Stimulated activated CD8-positive, alpha-beta memory T cell treated with anti-CD3 and anti-CD28 coated beads, Interleukin-15, amount 100 ng/mL, for 1 hour (primary cell): ENCODE measurements around the gene THAP11.
A peak's percentile ranks its signal among the peaks of the same experiment; 100 is the strongest.
"Not testable (repeated sequence)": the region's sequence is repeated elsewhere in the genome, so short reads cannot be mapped to it uniquely, and the experiment has no call there.

Experiments
- DNase-seq: peaks from one replicate; pipeline ENCODE4 v3.0.0-alpha.2; 2020; ENCODE audit warnings: low read depth

THAP11 gene

DNA sequence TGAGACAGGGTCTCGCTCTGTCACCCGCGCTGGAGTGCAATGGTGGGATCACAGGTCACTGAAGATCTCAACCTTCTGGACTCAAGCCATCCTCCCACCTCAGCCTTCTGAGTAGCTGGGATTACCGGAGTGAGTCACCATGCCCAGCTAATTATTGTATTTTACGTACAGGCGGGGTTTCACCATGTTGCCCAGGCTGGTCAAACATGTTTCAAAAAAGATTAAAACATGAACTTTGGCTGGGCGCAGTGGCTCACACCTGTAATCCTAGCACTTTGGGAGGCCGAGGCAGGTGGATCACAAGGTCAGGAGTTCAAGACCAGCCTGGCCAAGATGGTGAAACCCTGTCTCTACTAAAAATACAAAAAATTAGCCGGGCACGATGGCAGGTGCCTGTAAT is 4.9 kb upstream of the THAP11 start:
- not testable (repeated sequence) for DNase-seq

DNA sequence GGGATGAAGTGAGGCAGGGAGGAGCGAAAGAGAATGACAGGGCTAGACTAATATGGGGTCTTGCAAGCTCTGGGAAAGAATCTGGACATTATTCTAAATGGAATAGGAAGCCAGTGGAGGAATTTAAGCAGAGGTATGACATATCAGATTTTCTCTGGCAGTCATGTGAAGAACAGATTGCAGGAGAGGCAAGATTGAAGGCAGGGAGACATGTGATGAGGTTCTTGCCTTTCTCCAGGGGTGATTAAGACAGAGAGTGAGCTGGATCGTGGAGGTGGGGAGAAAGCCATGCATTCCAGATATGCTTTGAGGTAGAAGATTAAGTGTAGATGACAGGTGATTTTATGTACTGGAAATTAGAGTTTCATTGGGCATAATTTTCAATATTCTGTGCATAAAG is 4.3 kb upstream of the THAP11 start:
- no peak for DNase-seq

DNA sequence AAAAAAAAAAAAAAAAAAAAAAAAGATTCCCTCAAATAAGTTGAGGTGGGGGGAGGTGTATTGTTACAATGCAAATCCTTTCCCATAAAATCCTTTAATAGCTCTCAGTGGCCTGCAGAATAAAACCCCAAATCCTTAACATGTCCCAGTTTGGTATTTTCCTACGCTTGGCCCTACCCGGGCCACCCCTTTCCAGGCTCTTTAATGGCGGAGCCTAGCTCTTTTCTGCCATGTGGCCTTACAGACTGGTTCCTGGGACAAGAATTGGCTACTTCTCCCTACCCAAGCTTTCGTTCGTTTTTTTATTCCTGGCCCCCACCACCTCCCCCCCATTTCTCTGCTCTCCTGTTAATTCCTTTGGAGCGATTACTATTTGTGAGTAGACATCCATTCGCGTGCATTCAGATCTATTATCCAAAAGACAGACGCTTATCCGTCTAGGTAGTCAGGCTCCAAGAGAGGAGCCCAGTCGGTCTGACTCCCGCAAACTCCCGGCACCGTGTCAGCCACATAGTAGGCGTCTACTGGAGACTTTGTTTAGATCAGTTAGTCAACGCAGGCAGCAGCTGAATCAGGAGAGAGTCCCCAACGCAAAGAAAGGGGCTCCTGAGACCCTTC is 813 bp upstream of the THAP11 start:
- DNase-seq = no peak

DNA sequence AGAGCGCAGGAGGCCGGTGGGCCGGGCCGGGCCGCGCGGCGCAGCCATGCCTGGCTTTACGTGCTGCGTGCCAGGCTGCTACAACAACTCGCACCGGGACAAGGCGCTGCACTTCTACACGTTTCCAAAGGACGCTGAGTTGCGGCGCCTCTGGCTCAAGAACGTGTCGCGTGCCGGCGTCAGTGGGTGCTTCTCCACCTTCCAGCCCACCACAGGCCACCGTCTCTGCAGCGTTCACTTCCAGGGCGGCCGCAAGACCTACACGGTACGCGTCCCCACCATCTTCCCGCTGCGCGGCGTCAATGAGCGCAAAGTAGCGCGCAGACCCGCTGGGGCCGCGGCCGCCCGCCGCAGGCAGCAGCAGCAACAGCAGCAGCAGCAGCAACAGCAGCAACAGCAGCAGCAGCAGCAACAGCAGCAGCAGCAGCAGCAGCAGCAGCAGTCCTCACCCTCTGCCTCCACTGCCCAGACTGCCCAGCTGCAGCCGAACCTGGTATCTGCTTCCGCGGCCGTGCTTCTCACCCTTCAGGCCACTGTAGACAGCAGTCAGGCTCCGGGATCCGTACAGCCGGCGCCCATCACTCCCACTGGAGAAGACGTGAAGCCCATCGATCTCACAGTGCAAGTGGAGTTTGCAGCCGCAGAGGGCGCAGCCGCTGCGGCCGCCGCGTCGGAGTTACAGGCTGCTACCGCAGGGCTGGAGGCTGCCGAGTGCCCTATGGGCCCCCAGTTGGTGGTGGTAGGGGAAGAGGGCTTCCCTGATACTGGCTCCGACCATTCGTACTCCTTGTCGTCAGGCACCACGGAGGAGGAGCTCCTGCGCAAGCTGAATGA is 606 bp downstream of the THAP11 start:
- no peak for DNase-seq

DNA sequence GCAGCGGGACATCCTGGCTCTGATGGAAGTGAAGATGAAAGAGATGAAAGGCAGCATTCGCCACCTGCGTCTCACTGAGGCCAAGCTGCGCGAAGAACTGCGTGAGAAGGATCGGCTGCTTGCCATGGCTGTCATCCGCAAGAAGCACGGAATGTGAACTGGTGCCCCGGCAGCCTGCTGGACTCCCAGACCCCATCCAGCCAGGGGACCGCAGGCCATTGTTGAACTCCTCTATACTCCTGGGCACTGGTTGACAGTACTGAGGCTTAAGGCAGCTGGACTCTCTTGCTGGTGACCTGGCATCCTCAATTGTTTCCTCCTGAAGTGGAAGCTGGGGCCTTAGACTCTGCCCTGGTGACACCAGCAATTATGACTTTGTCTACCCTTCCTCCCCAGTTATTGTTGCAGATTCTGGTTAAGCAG is 1.2 kb downstream of the THAP11 start:
- DNase-seq = no peak

DNA sequence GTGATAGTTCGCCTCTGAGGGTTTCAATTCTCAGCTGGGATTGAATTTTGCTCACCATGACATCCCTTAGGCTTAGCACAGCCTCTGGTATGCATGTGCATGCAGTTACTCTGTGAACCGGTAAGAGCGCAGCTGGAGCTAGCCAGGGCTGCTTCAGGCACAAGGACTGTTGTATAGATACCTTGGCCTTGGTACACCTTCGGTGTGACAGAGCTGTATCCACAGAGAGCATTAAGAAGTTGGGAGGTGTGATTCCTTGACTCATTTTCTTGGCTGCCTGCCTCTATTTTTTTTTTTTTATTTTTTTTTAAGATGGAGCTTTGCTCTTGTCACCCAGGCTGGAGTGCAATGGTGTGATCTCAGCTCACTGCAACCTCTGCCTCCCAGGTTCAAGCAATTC is 2.4 kb downstream of the THAP11 start:
- no peak for DNase-seq

DNA sequence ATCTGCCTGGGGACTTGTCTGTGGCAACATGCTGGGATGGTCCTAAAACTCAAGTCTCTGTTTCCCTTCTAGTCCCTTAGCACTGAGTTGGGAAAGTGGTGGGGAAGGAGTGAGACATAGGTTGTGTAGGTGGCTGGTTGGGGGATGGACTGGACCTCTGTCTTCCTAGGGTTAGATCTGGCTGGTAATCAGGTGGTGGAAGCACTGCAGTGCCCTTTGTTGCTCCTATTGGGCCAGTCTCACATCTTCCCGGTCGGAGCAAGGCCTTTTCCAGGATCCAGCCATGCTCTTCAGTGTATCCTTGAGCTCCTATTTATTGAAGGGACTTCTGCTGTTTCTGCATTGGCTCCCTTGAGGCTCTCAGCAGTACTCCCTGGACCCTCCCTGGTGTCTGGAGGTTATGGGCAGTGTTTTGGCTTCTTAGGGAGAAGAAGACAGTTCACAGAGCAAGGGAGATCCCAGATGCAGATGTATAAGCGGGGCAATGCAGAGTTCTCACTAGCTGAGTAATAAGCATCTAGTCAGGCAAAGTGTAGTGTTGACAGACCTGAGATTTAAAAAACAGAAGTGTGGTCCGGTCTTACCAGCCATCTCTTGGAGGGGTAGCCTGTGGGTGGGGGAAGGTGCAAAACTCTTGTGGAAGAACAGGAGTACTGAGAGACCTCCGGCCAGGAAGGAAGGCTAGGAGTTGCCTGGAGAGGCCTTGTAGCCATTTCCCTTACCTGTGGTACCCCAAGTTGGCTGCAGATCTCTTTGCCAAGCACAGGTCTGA is 3.4 kb downstream of the THAP11 start:
- DNase-seq = no peak

DNA sequence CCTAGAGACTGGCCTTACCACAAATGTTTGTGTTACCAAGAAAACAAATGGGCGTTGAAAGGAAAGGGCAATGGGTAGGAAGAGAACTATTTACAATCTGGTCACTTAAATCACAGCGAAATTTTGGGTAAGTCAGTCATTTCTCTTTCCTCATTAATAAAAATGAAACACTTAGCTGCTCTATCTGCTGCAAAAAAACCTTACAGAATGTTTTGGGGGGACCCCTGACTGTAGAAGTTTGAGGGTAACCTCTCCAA is 3.9 kb downstream of the THAP11 start:
- no peak for DNase-seq

DNA sequence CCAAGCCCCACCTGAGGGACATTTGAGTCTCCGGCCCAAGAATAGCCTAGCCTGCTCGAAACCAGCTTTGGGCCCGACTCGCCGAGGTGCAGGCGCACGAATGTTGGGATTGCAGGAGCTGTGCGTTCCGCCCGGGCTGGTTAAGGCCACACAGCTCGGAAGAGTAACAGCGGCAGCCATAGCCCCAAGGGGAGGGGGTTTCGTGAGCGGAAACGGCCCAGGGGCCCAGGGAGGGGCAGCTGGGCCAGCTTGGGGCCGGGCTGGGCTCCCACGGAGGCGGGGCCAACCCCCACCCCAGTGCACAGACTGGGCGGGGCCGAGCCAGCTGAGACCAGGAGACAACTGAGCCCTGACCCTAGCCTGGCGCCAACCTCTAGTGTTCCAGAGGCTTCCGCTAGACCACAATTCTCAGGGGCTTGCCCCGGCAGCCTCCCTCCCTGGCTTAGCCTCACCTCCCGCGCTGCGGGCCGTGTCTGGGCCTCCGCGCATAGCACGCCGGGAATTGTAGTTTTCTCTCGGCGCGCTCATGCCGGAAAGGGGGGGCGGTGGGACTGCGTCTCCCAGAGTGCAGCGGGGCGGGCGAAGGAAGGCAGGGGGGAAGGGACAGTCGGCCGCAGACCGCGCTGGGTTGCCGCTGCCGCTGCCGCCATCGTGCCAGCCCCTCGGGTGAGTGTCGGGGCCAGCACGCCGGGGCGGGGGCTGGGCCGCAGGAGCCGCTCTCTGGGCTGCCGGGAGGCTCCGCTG is 4.4 kb downstream of the THAP11 start, which contains the start of gene NUTF2:
NUTF2 (plus strand) TSS at position 614 of the 744 bp plus-strand sequence. CDS start 18,198 bp downstream, outside the sequence.
- peak; percentile 93 for DNase-seq

DNA sequence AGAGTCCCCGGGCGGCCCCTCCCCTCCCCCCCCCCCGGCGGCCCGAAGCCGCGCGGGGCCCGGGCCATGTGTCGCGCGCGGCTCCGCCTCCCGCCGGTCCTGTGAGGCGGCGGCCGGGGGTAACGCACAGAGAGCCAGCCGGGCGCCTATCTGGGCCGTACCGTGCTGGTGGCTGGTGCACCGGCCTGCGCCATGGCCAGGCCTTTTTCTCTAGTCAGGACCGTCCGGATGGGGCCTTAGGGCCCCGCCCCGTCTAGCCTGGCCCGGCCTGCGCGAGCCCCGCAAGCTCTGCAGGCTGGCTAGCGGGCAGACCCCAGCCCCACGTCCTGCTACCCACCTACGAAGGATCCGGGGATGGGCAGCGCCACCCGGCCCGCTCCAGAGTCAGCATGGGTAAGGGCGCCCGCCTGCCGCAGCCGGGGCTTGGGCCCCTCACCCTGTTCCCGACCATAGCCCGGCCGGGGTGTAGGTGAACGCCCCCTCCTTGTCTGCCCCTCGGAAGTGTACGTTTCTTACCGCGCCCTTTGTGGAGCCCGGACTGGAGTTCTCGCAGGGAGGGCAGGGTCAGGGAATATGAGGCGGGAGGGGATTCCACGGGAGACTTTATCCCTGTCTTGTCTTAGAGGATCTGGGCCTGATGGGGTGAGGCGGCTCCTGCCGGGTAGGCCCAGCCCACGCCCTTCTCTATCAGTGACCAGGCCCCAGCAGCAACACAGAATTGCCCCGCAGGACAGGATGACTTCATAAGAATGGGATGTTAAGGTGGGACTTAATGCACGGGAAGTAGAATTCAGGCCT is 5.1 kb downstream of the THAP11 start, which contains the start of gene CENPT:
CENPT (minus strand) TSS at position 630 of the 798 bp plus-strand sequence. CDS start 13,834 bp downstream, outside the sequence.
- no peak for DNase-seq

DNA sequence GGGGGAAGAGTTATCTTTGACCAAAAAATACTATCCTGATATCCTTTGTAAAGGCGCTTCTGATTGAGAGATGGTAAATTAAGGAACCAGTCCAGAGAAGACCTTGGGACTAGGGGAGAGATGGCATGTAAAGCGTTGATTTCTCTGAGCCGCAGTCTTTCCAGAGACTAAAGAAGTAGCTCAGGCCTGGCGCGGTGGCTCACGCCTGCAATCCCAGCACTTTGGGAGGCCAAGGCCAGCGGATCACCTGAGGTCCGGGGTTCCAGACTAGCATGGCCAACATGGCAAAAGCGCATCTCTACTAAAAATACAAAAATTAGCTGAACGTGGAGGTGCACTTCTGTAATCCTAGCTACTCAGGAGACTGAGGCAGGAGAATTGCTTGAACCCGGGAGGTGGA is 6.0 kb downstream of the THAP11 start:
- no peak for DNase-seq

DNA sequence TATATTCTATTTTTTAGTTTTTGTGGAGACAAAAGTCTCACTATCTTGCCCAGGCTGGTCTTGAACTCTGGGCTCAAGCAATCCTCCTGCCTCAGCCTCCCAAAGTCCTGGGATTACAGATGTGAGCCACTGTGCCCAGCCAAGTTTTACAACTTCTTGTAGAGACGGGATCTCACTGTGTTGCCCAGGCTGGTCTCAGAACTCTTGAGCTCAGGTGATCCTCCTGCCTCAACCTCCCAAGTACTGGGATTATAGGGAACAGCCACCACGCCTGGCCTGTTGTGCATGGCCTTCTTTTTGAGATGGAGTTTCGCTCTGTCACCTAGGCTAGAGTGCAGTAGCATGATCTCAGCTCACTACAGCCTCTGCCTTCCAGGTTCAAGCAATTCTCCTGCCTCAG is 11.6 kb downstream of the THAP11 start:
- DNase-seq = no peak

DNA sequence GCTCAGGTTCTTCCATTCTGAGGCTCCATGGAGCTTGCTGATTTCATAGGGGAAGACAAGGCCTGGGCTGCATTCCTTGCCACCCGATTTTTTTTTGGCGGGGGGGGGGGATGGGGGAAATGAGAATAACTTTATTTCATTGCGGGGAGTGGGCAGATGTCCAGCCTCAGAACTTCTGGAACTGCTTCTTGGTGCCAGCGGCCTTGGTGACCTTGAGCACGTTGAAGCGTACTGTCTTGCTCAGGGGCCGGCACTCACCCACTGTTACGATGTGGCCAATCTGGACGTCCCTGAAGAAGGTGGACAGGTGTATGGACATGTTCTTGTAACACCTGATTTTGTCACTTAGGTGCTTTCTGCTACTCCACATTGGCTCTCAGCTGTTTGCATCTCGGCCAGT is 13.7 kb downstream of the THAP11 start:
- no peak for DNase-seq

DNA sequence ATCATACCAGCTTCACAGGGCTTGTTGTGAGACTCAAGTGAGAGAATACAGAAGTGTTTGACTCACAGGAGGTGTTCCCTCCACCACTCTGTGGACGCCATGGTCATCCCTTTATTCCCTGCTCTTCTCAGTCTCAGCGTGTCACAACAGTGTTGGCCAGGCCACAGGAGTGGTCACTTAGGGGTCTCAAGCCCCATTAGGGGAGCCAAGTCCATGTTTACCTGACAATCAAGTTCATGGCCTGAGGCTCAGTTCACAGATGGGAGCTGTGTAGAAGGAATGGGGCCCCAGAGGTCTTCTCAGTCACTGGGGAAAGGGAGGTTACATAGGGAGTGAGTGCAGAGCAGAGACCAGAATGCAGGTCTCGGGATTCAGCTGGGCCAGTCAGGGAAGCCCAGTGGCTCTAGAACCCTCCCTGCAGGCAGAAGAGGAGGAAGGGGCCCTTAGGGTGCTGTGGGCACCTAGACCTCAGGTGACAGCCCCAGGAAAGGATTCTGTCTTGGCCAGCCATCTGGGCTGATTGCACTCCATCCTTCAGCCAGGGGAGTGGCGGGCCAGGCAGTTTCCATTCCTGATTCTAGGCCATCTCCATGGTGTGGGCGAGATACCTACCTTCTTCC is 14.9 kb downstream of the THAP11 start:
- no peak for DNase-seq

DNA sequence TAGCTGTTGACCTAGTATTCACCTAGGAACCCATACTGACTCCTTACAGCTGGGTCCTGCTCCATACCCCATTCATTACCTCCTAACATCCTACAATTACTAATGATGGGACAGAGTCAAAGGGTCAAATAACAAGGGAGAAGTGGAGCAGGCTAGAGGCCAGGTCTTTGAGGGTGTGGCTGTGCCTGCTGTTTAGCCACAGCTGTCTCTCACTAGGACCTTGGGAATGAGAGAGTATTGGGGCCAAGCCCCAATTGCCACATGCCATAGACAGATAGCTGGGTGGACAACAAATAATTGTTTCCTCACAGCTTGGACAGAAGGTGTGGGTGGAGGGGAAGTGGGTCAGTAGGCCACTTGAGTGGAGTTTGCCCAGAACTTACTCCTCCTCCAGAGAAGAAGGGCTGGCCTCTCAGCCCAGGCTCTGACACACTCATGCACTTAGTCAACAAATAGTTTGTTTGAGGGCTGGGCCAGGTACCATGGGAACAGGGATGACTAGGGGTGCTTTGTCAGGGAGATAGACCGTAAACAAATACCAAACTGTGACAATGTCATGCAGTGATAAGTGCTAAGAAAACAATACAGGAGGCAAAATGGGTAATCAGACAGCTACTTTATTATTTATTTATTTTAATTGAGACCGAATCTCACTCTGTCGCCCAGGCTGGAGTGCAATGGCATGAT is 15.6 kb downstream of the THAP11 start:
- no peak for DNase-seq

DNA sequence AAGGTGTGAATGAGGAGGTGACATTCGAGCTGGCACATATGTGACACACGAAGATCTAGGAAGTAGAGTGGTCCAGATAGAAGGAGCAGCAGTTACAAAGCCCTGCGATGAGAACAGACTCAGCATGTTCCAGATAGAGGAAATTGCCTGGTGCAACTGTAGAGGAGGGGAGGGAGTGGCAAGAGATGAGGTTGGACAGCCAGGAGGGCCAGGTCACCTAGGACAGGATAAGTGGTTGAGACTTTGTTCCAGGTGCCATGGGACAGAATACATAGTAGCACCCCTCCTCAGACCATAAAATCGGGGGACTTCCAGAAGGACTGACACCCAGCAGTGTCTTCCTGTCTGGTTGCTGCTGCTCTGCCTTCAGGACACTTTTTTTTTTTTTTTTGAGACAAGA is 16.4 kb downstream of the THAP11 start:
- no peak for DNase-seq

DNA sequence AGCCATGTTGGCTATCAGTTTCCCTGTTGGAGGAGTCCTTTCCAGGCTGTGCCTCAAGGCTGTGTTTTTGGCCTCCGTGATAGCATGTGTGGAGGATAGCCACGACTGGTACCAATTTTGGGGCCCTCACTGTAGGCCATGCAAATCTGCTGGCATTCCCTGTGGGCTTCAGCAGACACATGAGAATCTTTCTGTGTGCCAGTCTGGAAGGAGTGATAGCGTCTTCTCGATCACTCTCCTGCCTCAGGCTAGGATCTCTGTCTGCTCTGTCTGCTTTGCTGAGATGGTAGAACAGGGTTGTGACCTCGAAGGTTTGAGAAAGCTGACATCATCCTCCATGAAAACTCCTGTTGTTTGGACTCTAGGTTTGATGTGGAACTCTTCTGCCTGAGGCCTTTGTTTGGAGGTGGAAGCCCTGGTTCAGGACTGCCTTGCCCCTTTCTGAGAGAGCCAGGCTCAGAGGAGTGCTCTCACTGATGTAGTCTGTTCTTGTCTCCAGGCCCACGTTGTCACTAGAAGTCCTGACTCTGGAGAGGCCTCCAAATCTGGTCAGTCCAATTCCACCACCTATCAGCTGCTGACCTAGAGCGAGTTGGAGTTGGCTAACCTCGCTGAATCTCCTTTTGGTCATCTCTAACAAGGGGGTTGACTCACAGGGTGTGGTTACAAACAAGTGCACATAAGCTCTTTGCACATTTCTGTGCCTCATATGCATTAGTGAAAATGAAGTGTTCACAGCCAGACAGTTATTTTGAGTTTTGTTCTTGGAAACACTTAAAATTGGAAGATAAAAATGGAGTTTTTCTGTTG is 18.7 kb downstream of the THAP11 start:
- no peak for DNase-seq

DNA sequence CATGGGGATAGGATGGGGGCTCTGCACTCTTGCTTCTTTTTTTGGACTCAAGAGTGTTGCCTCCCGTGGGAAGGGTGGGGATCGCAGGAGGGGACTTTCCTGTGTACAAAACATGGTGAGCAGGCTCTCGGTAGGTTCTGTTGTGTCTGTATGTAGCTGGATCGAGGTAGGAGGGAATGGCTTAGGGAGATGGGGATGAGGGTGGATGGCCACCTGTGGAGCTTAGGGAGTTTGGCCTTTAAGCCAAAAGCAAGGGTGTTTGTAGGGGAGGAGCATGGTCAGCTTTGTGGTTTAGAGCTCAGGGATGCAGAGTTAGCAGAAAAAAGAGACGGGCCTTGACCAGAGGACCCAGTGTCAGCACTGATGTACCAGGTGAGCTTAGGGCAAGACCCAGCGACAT is 19.8 kb downstream of the THAP11 start:
- DNase-seq = no peak
